ES-I3 (cell line): Measurements from ENCODE around the gene SLC22A23.
"Not testable (repeated sequence)": the region's sequence is repeated elsewhere in the genome, so short reads cannot be mapped to it uniquely, and the experiment has no call there.

Experiments used
- H3K36me3 ChIP-seq: 2 replicates; pipeline ENCODE4 v1.6.1; 2013; ENCODE audit warnings: mild to moderate bottlenecking, low read length, control low read depth, moderate library complexity; ENCODE audit not compliant: insufficient read depth
- H3K4me1 ChIP-seq: 2 replicates; pipeline ENCODE4 v1.6.1; 2013; ENCODE audit warnings: mild to moderate bottlenecking, control low read depth, low read length; ENCODE audit not compliant: insufficient read depth
- H3K9ac ChIP-seq: 2 replicates; pipeline ENCODE4 v1.6.1; 2013; ENCODE audit warnings: low read depth, mild to moderate bottlenecking, low read length, moderate library complexity
- H3K9me3 ChIP-seq: 2 replicates; pipeline ENCODE4 v1.6.1; 2013; ENCODE audit warnings: mild to moderate bottlenecking, low read length, moderate library complexity; ENCODE audit not compliant: control insufficient read depth, insufficient read depth

The SLC22A23 gene

GRCh38 chr6:3390698-3391097 is 66.2 kb downstream of the SLC22A23 start:
- H3K9ac ChIP-seq = no peak overlapping the region
- no peaks in the 10 kb centered on the region; the same call in 1 of the 2 replicates for H3K36me3 ChIP-seq
- H3K4me1 ChIP-seq = no peaks in the 10 kb centered on the region
- H3K9me3 ChIP-seq = no peaks in the 10 kb centered on the region

GRCh38 chr6:3389390-3390167 is 67.3 kb downstream of the SLC22A23 start:
- H3K36me3 ChIP-seq = no peaks in the 10 kb centered on the region; the same call in 1 of the 2 replicates
- H3K9ac ChIP-seq = no peak overlapping the region
- no peaks in the 10 kb centered on the region for H3K4me1 ChIP-seq
- no peaks in the 10 kb centered on the region for H3K9me3 ChIP-seq

GRCh38 chr6:3388786-3389185 is 68.1 kb downstream of the SLC22A23 start:
- Histone ChIP-seq H3K9me3 (no peaks in the 10 kb centered on the region), H3K36me3 (no peaks in the 10 kb centered on the region; the same call in 1 of the 2 replicates), H3K4me1 (no peaks in the 10 kb centered on the region), H3K9ac (no peak overlapping the region)

- H3K4me1 ChIP-seq = no peaks in the 10 kb centered on the region
- H3K9me3 ChIP-seq = no peaks in the 10 kb centered on the region
- H3K9ac ChIP-seq = no peak overlapping the region
- no peaks in the 10 kb centered on the region for H3K36me3 ChIP-seq
Observed at GRCh38 chr6:3386374-3386857, 70.4 kb downstream of the SLC22A23 start.

GRCh38 chr6:3385660-3386151 is 71.1 kb downstream of the SLC22A23 start:
- Histone ChIP-seq H3K9ac (no peak overlapping the region), H3K36me3 (no peaks in the 10 kb centered on the region), H3K4me1 (no peaks in the 10 kb centered on the region), H3K9me3 (no peaks in the 10 kb centered on the region)

- not testable (repeated sequence) for H3K4me1 ChIP-seq, H3K9me3 ChIP-seq, H3K36me3 ChIP-seq, H3K9ac ChIP-seq
Observed at GRCh38 chr6:3385181-3385580, 71.7 kb downstream of the SLC22A23 start.

GRCh38 chr6:3384241-3385143 is 72.4 kb downstream of the SLC22A23 start:
- H3K9me3 ChIP-seq = no peaks in the 10 kb centered on the region
- no peaks in the 10 kb centered on the region for H3K4me1 ChIP-seq
- H3K36me3 ChIP-seq = no peaks in the 10 kb centered on the region
- H3K9ac ChIP-seq = no peak overlapping the region

- Histone ChIP-seq H3K9me3 (no peaks in the 10 kb centered on the region), H3K9ac (no peak overlapping the region), H3K4me1 (no peaks in the 10 kb centered on the region), H3K36me3 (no peaks in the 10 kb centered on the region)
Observed at GRCh38 chr6:3383525-3383924, 73.3 kb downstream of the SLC22A23 start.

- Histone ChIP-seq H3K9ac (no peak overlapping the region), H3K36me3 (no peaks in the 10 kb centered on the region), H3K9me3 (no peaks in the 10 kb centered on the region), H3K4me1 (no peaks in the 10 kb centered on the region)
Observed at GRCh38 chr6:3382326-3383279, 74.2 kb downstream of the SLC22A23 start.

- Histone ChIP-seq H3K9ac (no peak overlapping the region), H3K9me3 (no peaks in the 10 kb centered on the region), H3K36me3 (no peaks in the 10 kb centered on the region), H3K4me1 (no peaks in the 10 kb centered on the region; the same call in 1 of the 2 replicates)
Observed at GRCh38 chr6:3381233-3381921, 75.5 kb downstream of the SLC22A23 start.

GRCh38 chr6:3380344-3381232 is 76.3 kb downstream of the SLC22A23 start:
- no peaks in the 10 kb centered on the region for H3K36me3 ChIP-seq
- H3K9ac ChIP-seq = no peak overlapping the region
- H3K4me1 ChIP-seq = no peaks in the 10 kb centered on the region; the same call in 1 of the 2 replicates
- no peaks in the 10 kb centered on the region for H3K9me3 ChIP-seq

GRCh38 chr6:3379482-3380060 is 77.3 kb downstream of the SLC22A23 start:
- no peak overlapping the region for H3K9ac ChIP-seq
- no peaks in the 10 kb centered on the region for H3K36me3 ChIP-seq
- H3K4me1 ChIP-seq = no peaks in the 10 kb centered on the region; the same call in 1 of the 2 replicates
- H3K9me3 ChIP-seq = no peaks in the 10 kb centered on the region
